Sigmoid colon (tissue), 4 donors: ENCODE measurements around the gene DNALI1.

Experiments
- CTCF ChIP-seq, 4 experiments: fragments of 450-650 bp in 3 of 4; fragments of 200-600 bp in 1 of 4; IDR thresholded peaks; one replicate each; pipeline ENCODE4 v1.5.1; 2016 to 2019; ENCODE audit warnings: antibody characterized with exemption in 4 of 4, mild to moderate bottlenecking in 3 of 4, moderate library complexity in 2 of 4
- EP300 ChIP-seq, 4 donors: sonication (generic); formaldehyde crosslinking; IDR thresholded peaks; one replicate each; pipeline ENCODE4 v1.6.1; 2017; ENCODE audit warnings: antibody characterized with exemption in 4 of 4
- POLR2A ChIP-seq, 2 donors: fragments of 450-650 bp; IDR thresholded peaks; one replicate each; pipeline ENCODE4 v1.6.1; 2016; ENCODE audit warnings: antibody characterized with exemption in 2 of 2, mild to moderate bottlenecking in 2 of 2, moderate library complexity in 2 of 2
- POLR2AphosphoS5 ChIP-seq, 4 donors: sonication (generic); formaldehyde crosslinking; IDR thresholded peaks; one replicate each; pipeline ENCODE4 v1.6.1; 2017; ENCODE audit warnings: antibody characterized with exemption in 4 of 4

DNA sequence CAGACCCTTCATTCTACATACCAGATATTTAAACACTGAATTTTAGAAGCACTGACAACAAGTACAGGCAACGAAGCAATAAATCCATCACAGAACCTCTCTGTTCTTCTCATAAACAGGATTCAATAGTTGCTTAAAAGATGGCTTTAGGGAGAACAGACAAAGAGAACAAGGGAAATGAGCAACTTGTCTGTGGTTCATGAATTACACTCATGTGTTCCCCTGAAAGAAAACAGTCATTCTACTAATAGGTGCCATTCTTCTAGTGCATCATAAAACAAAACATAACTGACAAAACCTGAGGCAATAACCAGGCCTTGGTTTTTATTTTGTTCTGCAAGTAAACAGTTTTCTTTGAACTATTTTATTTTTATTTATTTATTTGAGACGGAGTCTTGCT, 32.2 kb downstream of the DNALI1 start:
- TF ChIP-seq CTCF (IDR thresholded peaks at IDR 0.05) (no peak), POLR2A (IDR thresholded peaks at IDR 0.05) (no peak), POLR2AphosphoS5 (IDR thresholded peaks at IDR 0.05) (no peak), EP300 (IDR thresholded peaks at IDR 0.05) (no peak)
